Fibroblast of skin of back (primary cell): ENCODE measurements around the gene ZNF653.
A peak's percentile ranks its signal among the peaks of the same experiment; 100 is the strongest.

Experiments used
- DNase-seq: peaks from one replicate; pipeline ENCODE4 v3.0.0-alpha.2; 2013

Gene ZNF653

DNA sequence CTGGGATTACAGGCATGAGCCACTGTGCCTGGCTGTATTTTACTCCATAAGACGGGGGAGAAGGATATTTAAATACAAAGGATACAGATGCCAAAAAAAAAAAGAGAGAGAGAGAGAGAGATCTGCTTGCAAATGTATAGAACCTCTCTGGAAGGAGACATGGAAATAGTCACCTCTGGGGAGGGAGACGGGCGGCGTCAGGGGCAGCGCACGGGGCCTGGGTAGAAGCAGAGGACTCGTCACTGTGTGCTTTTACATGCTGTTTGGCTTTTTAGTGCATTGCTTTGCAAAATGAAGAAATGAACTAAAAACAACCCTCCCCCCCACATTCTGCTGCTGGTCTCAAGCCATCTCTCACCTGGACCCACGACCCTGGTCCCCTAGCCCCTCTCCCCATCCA, 4.8 kb upstream of the ZNF653 start:
- no peak for DNase-seq

DNA sequence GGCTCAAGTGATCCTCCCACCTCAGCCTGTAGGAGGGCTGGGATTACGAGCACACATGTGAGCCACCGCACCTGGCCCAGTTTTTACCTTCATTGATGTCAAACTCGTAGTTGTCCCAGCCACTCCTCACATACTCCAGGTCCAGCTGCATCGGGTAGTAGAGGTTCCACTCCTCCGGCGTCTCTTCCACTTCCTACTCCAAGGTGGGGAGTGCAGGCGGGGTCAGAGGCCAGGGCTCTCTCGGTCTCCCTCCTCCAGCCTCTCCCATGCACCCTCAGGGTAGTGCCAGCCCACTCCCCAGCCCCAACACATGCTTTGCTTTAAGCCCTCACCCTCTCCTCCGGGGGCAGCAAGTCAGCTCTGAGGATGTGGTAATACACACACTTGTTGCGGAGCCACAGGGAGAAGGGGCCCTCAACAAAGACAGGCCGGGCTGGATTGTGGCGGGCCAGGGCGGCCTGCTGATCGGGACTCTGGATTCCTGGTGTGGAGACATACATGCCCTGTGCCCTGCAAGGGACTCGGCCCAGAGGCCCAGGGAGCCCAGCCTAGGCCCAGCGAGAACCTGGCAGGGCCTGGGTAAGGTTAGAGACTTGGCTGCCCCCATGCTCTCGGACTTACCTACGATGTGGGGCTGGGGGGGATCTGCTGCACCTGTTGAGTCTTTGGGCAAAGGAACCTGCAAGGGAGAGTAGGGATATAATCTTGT, 1.9 kb upstream of the ZNF653 start:
- no peak for DNase-seq

- no peak for DNase-seq
These were observed 1.3 kb upstream of the ZNF653 start for GRCh38 chr19:11506967-11507366.

GRCh38 chr19:11506101-11506555, 489 bp upstream of the ZNF653 start:
- no peak for DNase-seq

GRCh38 chr19:11505032-11505503, 571 bp downstream of the ZNF653 start:
- DNase-seq, result peak; percentile 94

DNA sequence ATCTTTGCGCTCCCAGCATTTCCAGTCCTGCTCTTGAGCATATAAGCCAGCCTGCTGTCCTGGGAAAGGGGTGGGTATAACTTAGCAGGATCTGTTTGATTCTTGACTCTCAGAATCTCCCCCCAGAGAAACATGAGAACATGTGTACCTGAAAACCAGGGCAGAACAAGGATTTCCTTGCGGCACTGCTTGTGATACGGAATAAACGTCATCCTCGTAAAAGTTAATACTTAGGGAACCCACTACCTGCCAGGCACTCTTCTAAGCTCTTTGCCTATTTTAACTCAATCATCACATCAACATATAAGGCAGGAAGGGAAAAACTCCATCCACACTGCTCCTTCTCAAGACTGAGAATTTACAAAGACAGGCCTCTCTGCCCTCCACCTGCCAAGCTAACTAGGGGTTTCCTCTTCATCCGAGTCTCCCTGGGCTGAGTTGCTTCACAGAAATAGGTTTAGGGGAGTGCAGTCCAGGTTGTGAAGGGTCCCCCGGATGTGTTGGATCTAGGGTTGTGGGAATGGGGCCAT, 1.1 kb downstream of the ZNF653 start:
- no peak for DNase-seq

DNA sequence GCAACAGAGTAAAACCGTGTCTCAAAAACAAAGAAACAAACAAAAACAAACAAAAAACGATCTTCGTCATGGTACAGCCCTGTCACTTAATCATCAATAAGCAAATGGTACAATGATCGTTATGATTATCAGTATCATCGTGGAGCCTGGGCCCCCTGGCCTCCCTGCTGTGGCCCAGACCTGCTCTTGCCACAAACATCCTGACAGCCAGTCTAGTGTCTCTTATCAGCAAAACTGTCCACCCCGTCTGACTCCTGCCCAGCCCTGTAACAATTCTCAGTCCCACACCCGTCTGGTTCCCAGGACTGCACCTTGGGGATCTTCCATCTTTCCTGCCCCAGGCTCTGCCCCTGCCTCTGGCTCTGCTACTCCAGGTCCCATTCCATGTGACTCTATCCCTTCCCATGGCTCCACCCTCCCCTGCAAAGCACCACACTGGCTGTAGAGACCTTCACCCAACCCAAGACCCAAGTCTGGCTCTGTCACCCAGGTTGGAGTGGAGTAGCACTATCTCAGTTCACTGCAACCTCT, 5.7 kb downstream of the ZNF653 start:
- DNase-seq, result no peak

DNA sequence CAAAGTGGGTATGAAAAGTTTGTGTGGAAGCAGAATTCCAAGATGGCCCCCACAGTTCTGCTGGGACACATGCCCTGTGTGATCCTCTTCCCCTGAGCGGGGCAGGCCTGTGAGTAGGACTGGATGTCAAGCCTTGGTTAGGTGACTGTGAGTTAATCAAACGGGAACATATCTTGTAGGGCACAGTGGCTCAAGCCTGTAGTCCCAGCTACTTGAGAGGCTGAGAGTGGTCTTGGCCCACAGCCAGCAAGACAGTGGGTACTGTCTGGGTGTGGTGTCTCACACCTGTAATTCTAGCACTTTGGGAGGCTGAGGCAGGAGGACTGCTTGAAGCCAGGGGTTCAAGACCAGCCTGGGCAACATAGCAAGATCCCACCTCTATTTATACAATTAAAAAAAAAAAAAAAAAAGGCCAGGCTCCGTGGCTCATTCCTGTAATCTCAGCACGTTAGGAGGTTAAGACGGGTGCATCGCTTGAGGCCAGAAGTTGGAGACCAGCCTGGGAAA, 6.4 kb downstream of the ZNF653 start:
- no peak for DNase-seq

DNA sequence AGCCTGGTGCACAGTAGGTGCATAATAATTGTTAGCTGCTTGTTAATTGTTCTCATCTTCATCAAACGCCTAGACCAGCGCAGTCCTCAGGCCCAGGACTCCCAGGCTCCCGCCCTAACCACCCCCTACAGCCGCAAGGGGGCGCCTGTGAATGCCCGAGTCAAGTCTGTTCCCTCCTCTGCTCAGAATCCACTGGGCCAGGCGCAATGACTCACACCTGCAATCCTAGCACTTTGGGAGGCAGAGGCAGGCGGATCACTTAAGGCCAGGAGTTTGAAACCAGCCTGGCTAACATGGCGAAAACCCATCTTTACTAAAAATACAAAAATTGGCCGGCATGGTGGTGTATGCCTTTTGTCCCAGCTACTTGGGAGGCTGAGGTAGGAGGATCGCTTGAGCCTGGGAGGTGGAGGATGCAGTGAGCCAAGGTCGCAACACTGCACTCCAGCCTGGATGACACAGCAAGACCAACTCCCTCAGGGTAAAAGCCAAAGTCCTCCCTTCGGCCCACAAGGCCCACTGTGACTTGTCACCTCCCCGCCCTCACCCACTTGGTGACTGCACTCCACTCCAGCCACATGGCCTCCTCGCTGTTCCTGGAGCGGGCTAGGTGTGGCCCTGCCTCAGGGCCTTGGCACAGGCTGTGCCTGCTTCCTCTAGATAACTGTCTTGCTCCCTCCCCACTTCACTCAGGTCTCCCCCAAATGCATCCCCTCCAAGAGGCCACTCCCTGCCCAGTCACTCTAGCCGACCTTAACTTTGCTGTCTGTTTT, 9.1 kb downstream of the ZNF653 start:
- DNase-seq, result peak; percentile 85

DNA sequence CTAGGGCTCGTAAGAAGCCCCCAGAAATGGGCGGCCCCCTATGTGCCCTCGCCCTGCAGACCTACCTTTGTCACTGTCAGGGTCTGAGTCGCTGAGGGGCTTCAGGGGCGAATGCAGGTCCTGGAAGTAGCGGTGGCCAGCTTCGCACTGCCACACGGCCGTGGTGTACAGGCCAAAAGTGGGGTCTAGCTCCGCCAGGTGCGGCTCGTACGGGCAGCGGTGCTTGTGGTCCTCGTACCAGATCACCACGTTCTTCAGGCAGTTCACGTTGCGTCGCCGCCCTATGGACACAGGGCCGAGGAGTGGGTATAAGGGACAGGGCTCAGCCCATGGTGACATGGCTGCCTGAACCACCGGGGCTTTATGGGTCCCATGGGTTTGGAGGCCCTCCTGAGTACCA, 9.8 kb downstream of the ZNF653 start:
- DNase-seq, result no peak

- DNase-seq, result no peak
These were observed 10.2 kb downstream of the ZNF653 start for GRCh38 chr19:11495481-11495880.

- DNase-seq, result no peak
These were observed 10.9 kb downstream of the ZNF653 start for GRCh38 chr19:11494634-11495285.

GRCh38 chr19:11489378-11489777, 16.3 kb downstream of the ZNF653 start:
- DNase-seq, result no peak

DNA sequence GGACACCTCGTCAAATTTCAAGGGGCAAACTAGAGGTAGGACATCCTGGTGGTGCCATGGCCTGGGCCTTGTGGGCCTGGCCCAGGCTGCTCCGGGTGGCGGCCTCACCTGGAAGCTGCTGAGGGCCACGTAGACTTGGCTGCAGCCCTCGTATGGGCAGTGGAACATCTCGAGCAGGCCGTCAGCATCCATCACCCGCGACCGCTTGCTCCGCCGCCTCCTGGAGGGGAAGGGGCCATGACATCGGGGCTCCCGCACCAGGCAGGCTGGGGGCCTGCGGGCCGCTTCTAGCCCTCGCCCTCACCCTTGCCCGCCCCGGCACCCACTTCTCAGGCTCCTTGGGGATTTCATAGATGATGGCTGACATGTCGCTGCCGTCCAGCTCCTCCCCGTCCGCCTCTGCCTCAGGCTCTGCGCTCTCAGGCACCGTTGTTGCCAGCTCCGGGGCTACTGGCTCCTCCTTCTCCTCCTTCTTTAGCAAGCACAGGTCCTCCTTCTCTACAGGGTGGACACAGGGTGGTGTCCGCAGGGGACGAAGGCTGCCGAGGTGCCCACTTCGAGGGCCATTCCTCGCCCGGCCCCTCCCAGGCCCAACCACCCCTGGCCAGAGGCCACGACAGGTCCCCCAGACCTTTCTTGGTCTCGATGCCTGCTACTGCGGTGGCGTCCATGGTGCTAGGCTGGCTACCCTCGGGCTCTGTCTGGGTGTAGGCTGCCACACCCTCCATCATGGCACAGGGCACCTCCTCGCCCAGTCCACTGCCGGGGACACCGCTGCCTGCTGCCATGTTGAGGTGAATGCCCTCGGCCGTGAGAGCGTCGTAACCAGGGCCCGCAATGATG, 18.8 kb downstream of the ZNF653 start:
- no peak for DNase-seq

DNA sequence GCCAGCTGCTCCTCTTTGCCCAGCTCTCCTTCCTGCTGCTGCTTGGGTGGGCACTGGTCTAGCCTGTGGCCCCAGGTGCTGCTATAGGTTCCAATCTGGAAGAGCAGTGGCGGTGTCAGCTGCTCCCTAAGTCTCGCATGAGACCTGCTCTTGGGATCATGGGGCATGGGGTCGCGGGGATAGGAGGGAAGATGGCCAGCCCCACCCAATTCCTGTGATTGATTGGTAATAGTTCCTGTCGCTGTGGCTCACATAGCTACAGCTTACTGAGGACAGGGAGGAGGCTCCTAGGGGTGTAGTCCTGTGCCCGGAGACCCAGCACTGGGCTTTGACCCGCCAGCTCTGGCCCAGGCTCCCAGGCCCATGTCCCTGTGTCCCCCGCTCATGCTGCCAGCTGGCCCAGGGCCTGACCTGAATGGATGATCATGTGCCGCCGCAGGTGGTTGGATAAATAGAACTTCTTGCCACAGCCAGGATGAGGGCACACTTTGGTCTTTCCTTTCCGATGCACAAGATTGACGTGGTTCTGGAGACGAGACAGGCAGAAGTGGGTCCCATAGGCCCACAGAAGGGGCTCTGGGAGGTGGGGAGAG, 20.3 kb downstream of the ZNF653 start:
- no peak for DNase-seq

DNA sequence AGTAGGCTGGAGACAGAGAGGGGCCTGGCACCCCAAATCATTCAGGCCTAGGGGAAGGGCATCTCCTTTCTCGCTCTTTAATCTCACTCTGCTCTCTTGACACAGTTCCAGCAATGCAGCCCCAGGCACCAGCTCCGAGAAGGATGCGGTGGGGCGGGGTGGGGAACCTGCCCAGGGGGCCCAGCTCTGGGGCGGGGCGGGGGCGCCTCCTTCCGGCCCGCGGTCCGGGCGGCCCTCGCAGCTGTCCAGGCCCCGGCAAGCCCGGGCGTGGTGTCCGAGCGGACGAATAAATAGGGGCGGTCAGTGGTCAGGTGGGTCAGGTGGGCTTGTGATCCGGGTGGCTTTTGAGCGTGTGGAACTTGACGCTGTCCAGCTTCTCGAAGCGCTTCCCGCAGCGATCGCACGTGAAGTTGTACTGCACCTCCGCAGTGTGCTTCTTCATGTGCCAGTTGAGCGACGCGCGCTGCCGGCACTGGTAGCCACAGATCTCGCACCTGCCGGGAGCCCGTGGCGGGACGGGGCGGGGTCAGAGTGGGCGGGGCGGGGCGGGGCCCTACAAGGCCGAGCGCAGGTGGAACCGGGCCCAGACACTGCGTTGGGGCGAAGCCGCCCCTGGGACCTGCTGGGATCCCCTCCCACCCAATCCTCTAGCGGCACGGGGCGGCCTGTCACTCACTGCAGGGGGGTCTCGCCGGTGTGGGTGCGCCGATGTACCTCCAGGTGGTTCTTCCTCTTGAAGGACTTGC, 22.1 kb downstream of the ZNF653 start:
- DNase-seq, result no peak

- peak; percentile 78 for DNase-seq
These were observed 23.1 kb downstream of the ZNF653 start for GRCh38 chr19:11482384-11483050.

DNA sequence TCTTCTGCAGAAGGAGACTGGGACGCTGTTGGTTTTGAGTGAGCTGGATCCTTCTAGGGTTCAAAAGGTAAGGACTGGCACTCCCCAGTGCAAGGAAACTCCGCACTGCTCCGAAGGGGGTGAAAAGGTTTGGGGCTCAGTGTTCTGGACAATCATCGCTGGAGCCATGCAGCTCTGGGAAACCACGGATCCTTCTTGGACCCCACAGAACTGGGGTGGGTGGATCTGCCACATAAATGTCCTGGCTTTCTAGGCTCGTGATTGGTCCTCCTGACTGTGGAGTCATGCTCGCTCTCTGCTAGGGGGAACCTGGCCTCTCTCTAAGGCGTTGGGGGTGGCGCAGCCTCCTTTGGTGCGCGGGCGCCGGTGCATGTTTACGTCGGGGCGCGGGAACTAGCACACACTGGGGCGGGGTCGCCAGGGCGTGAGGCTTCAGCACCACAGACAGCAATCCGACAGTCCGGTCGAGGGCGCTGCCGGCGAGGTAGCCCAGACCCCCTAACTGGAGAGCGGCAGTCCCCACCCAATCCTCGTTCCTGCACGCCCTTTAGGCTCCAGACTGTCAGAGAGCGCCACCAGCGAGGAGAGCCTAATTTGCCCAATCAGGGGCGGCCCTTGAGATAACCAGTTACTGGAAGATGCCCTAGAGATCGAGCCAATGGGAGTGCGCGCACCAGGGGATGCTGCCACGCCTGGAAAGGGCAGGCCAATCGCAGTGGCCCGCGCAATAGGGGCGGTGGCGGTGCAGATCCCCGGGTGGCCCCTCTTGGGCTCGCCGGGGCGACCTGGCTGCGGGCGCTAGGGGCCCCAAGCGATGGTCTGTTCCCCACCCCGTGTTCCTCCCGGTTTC, 23.9 kb downstream of the ZNF653 start:
- DNase-seq, result peak; percentile 89
